IMR-90 (cell line): ENCODE results near the gene FRY. TPM values are rescaled to one million over a fixed set of nuclear protein-coding genes. Genes with fewer than 3 reads are reported as not detected.

Experiments used
- ATAC-seq: fragments of 200-7000 bp; cut with Tn5 transposase; 2 replicates; pipeline ENCODE4 v1.9.1; 2020; ENCODE audit warnings: low read depth, mild to moderate bottlenecking, moderate library complexity
- BruUV-seq: library from RNA; stranded (reverse); fragments of 400-500 nt; replicated peaks from 2 replicates; lab custom pipeline; 2021; lab: Mats Ljungman, UMichigan
- CTCF ChIA-PET: fragments of 300-600 bp; formaldehyde crosslinking; extraction: SDS; loops from one replicate; lab custom pipeline; 2021; ENCODE audit warnings: antibody characterized with exemption; lab: Yijun Ruan, JAX
- POLR2A ChIA-PET: fragments of 300-600 bp; sonication (Branson Sonifier 250); formaldehyde crosslinking; loops from one replicate; lab custom pipeline; 2022; ENCODE audit warnings: antibody characterized with exemption; ENCODE audit not compliant: unreplicated experiment; lab: Charles Lee
- DNase-seq: peaks from one replicate; pipeline ENCODE4 v3.0.0; 2013
- H2AFZ ChIP-seq: replicated peaks from 2 replicates; pipeline ENCODE3; 2013; ENCODE audit warnings: low read length, mild to moderate bottlenecking; ENCODE audit not compliant: poor library complexity
- H2AK5ac ChIP-seq: 2 replicates; pipeline ENCODE4 v1.6.1; 2013; ENCODE audit warnings: low read depth, low read length, inconsistent platforms
- H2AK9ac ChIP-seq: replicated peaks from 2 replicates; pipeline ENCODE3; 2013; ENCODE audit warnings: mild to moderate bottlenecking, low read depth, low read length, moderate library complexity; ENCODE audit not compliant: poor library complexity
- H2BK120ac ChIP-seq: 2 replicates; pipeline ENCODE4 v1.6.1; 2013; ENCODE audit warnings: low read depth, low read length, inconsistent platforms
- H2BK15ac ChIP-seq: 3 replicates; pipeline ENCODE4 v1.6.1; 2013; ENCODE audit warnings: low read depth, low read length, inconsistent platforms
- H2BK20ac ChIP-seq: 2 replicates; pipeline ENCODE4 v1.6.1; 2013; ENCODE audit warnings: low read depth, mild to moderate bottlenecking, inconsistent platforms, low read length, moderate library complexity
- H2BK5ac ChIP-seq: 2 replicates; pipeline ENCODE4 v1.6.1; 2013; ENCODE audit warnings: mild to moderate bottlenecking, low read depth, low read length, inconsistent platforms; ENCODE audit not compliant: poor library complexity, severe bottlenecking
- H3K14ac ChIP-seq: replicated peaks from 2 replicates; pipeline ENCODE4 v1.6.1; 2013; ENCODE audit warnings: low read depth, low read length, inconsistent platforms
- H3K18ac ChIP-seq: 2 replicates; pipeline ENCODE4 v1.6.1; 2013; ENCODE audit warnings: low read depth, low read length, control low read depth
- H3K23ac ChIP-seq: 2 replicates; pipeline ENCODE4 v1.6.1; 2013; ENCODE audit warnings: low read depth, low read length, inconsistent platforms
- H3K27ac ChIP-seq: 2 replicates; pipeline ENCODE4 v1.5.1; 2013; ENCODE audit warnings: mild to moderate bottlenecking, control low read depth, low read length; ENCODE audit not compliant: insufficient read depth
- H3K27me3 ChIP-seq: 2 replicates; pipeline ENCODE4 v1.6.1; 2013; ENCODE audit warnings: low read length; ENCODE audit not compliant: control insufficient read depth, insufficient read depth
- H3K36me3 ChIP-seq: 2 replicates; pipeline ENCODE4 v1.6.1; 2013; ENCODE audit warnings: low read length, mixed read lengths; ENCODE audit not compliant: control insufficient read depth, insufficient read depth
- H3K4ac ChIP-seq: 2 replicates; pipeline ENCODE4 v1.6.1; 2013; ENCODE audit warnings: low read depth, low read length, inconsistent platforms
- H3K4me1 ChIP-seq: 2 replicates; pipeline ENCODE4 v1.6.1; 2013; ENCODE audit warnings: low read length, mixed read lengths; ENCODE audit not compliant: control insufficient read depth, insufficient read depth
- H3K4me2 ChIP-seq: 2 replicates; pipeline ENCODE4 v1.6.1; 2013; ENCODE audit warnings: low read depth, mild to moderate bottlenecking, control low read depth, low read length, moderate library complexity
- H3K4me3 ChIP-seq: 2 replicates; pipeline ENCODE4 v1.5.1; 2013; ENCODE audit warnings: low read depth, mild to moderate bottlenecking, control low read depth, low read length, moderate library complexity; ENCODE audit not compliant: insufficient read depth
- H3K56ac ChIP-seq: 2 replicates; pipeline ENCODE4 v1.6.1; 2013; ENCODE audit warnings: low read length, inconsistent platforms; ENCODE audit not compliant: insufficient read depth; ENCODE audit errors: extremely low read depth
- H3K79me1 ChIP-seq, 2 experiments: 2 replicates each; pipeline ENCODE4 v1.6.1; 2013; ENCODE audit warnings: low read length in 2 of 2, inconsistent platforms in 1 of 2, low read depth in 1 of 2
- H3K9ac ChIP-seq: 2 replicates; pipeline ENCODE4 v1.6.1; 2013; ENCODE audit warnings: low read depth, low read length, control low read depth
- H3K9me1 ChIP-seq: 2 replicates; pipeline ENCODE4 v1.6.1; 2013; ENCODE audit warnings: low read length, inconsistent platforms; ENCODE audit not compliant: insufficient read depth
- H3K9me3 ChIP-seq: 2 replicates; pipeline ENCODE4 v1.6.1; 2013; ENCODE audit warnings: low read length; ENCODE audit not compliant: control insufficient read depth, insufficient read depth
- H4K20me1 ChIP-seq: 2 replicates; pipeline ENCODE4 v1.6.1; 2013; ENCODE audit warnings: low read length, inconsistent platforms; ENCODE audit not compliant: insufficient read depth
- H4K5ac ChIP-seq: 2 replicates; pipeline ENCODE4 v1.6.1; 2013; ENCODE audit warnings: mild to moderate bottlenecking, low read depth, low read length, control low read depth
- H4K8ac ChIP-seq, 2 experiments: 2 replicates each; pipeline ENCODE4 v1.6.1; 2013; ENCODE audit warnings: low read depth in 2 of 2, low read length in 2 of 2, control low read depth in 1 of 2, inconsistent platforms in 1 of 2
- H4K91ac ChIP-seq: 2 replicates; pipeline ENCODE4 v1.6.1; 2013; ENCODE audit warnings: low read depth, low read length, inconsistent platforms; ENCODE audit not compliant: insufficient read depth
- BHLHE40 ChIP-seq: fragments of 150-350 bp; IDR thresholded peaks from 2 replicates; pipeline ENCODE4 v1.6.1; 2016; ENCODE audit warnings: mild to moderate bottlenecking, low read depth, low read length
- CEBPB ChIP-seq: IDR thresholded peaks from 2 replicates; pipeline ENCODE4 v1.6.1; 2012; ENCODE audit warnings: low read depth, low read length, improper control_type of control experiment
- CTCF ChIP-seq: conservative IDR thresholded peaks from 2 replicates; pipeline ENCODE4 v1.5.1; 2012; ENCODE audit warnings: mild to moderate bottlenecking, low read depth, low read length, improper control_type of control experiment
- MAFK ChIP-seq: IDR thresholded peaks from 2 replicates; pipeline ENCODE4 v1.6.1; 2012; ENCODE audit warnings: low read depth, low read length, improper control_type of control experiment
- MAZ ChIP-seq: IDR thresholded peaks from 2 replicates; pipeline ENCODE4 v1.6.1; 2012; ENCODE audit warnings: low read depth, mild to moderate bottlenecking, low read length, improper control_type of control experiment, moderate library complexity, borderline replicate concordance
- MXI1 ChIP-seq: IDR thresholded peaks from 2 replicates; pipeline ENCODE4 v1.6.1; 2012; ENCODE audit warnings: low read depth, mild to moderate bottlenecking, low read length, moderate library complexity, borderline replicate concordance
- NFE2L2 ChIP-seq: fragments of 150-350 bp; IDR thresholded peaks from 2 replicates; pipeline ENCODE4 v1.6.1; 2016; ENCODE audit warnings: low read depth, mild to moderate bottlenecking, low read length
- POLR2A ChIP-seq: IDR thresholded peaks from 2 replicates; pipeline ENCODE4 v1.6.1; 2012; ENCODE audit warnings: mild to moderate bottlenecking, low read depth, low read length
- RAD21 ChIP-seq: IDR thresholded peaks from 2 replicates; pipeline ENCODE4 v1.6.1; 2012; ENCODE audit warnings: low read length, improper control_type of control experiment
- RCOR1 ChIP-seq: IDR thresholded peaks from 2 replicates; pipeline ENCODE4 v1.6.1; 2012; ENCODE audit warnings: mild to moderate bottlenecking, low read length, improper control_type of control experiment; ENCODE audit not compliant: insufficient replicate concordance
- RFX5 ChIP-seq: IDR thresholded peaks from 2 replicates; pipeline ENCODE4 v1.8.0; 2012; ENCODE audit warnings: low read depth, mild to moderate bottlenecking, low read length, moderate library complexity
- SMC3 ChIP-seq: fragments of 150-350 bp; IDR thresholded peaks from 2 replicates; pipeline ENCODE4 v1.6.1; 2016; ENCODE audit warnings: low read depth, mild to moderate bottlenecking, antibody characterized with exemption, low read length, moderate library complexity
- USF2 ChIP-seq: fragments of 150-350 bp; IDR thresholded peaks from 2 replicates; pipeline ENCODE4 v1.6.1; 2017; ENCODE audit warnings: mild to moderate bottlenecking, antibody characterized with exemption, low read length, low read depth
- WGBS, 2 experiments: methylation state at CpG; one replicate each; pipeline versions ENCODE4 v1.1.5 to v1.1.7; 2013; ENCODE audit warnings: missing lambda C conversion rate in 2 of 2; ENCODE audit not compliant: insufficient read length in 1 of 2; ENCODE audit errors: extremely low coverage in 2 of 2; 5-methylcytosine and 5-hydroxymethylcytosine counted together
- dilution Hi-C: fragments of 300-500 bp; cut with HindIII; formaldehyde crosslinking; loops from one replicate; pipeline ENCODE4 v1.14.3; 2018; ENCODE audit warnings: low sequenced_read_pairs; ENCODE audit not compliant: unreplicated experiment
- in situ Hi-C: fragments of 300-500 bp; cut with MboI; formaldehyde crosslinking; loops from 3 replicates; pipeline ENCODE4 v1.14.3; 2019; ENCODE audit warnings: low sequenced_read_pairs, inconsistent platforms, mixed read lengths
- intact Hi-C: fragments of 100-400 bp; cut with micrococcal nuclease; formaldehyde crosslinking; loops from 2 replicates; pipeline ENCODE4 v1.10.0; 2022
- polyA plus RNA-seq, 3 experiments: library from polyadenylated mRNA; depleted of rRNA; stranded (reverse); fragments of >200 nt; gene quantifications; 2 replicates each; pipeline ENCODE4 v1.2.3, GENCODE V29; 2012; ENCODE audit warnings: low replicate concordance in 1 of 3
- total RNA-seq: library from RNA; depleted of rRNA; stranded (reverse); fragments of >200 nt; gene quantifications from 2 replicates; pipeline ENCODE4 v1.2.3, GENCODE V29; 2012

The FRY gene
- total and polyA plus RNA-seq, 2 of the 4 experiments (the other 2 are of a cell fraction): 3.0 to 4.8 TPM

- Histone ChIP-seq H3K4me3 (no peak overlapping the region), H3K56ac (no peak overlapping the region), H3K14ac (no peak overlapping the region), H4K8ac (no peak overlapping the region), H2BK120ac (no peak overlapping the region), H3K4me1 (peaks cover 12% of the 10 kb centered on the region), H3K27ac (no peak overlapping the region), H3K9ac (no peak overlapping the region; the same call in 1 of the 2 replicates), H4K91ac (no peak overlapping the region), H2AK5ac (no peak overlapping the region), H2BK5ac (peak overlapping the region; percentile 25), H3K18ac (peak overlapping the region; percentile 94), H3K9me1 (peaks cover 5% of the 10 kb centered on the region; the same call in 1 of the 2 replicates), H3K27me3 (no peaks in the 10 kb centered on the region), H2BK15ac (no peak overlapping the region), H4K20me1 (no peaks in the 10 kb centered on the region), H3K23ac (no peak overlapping the region), H3K79me1 (peaks cover 0 to 19% of the 10 kb centered on the region in 2 experiments; a peak in 2 of 4 replicates), H2AK9ac (no peak overlapping the region), H2AFZ (no peak overlapping the region), H3K4me2 (peak overlapping the region; percentile 20), H3K9me3 (no peaks in the 10 kb centered on the region), H3K36me3 (no peaks in the 10 kb centered on the region), H3K4ac (no peak overlapping the region), H2BK20ac (no peak overlapping the region), H4K5ac (peak overlapping the region; percentile 19; the same call in 1 of the 2 replicates)
- no peak for TF ChIP-seq BHLHE40
- TF ChIP-seq POLR2A: no peak
- no peak for TF ChIP-seq CTCF
- TF ChIP-seq RCOR1: no peak
- no peak for TF ChIP-seq MAFK
- TF ChIP-seq RAD21: no peak
- no peak for TF ChIP-seq RFX5
- TF ChIP-seq NFE2L2: no peak
- TF ChIP-seq SMC3: no peak
- TF ChIP-seq MXI1: no peak
- TF ChIP-seq CEBPB: no peak
- no peak for TF ChIP-seq MAZ
- no peak for TF ChIP-seq USF2
- WGBS, 2 experiments: 86% methylated on average over 1 of the region's 3 CpGs; no CpG with 5 or more reads in 1 of the 2 experiments
- CTCF ChIA-PET: no interaction called here
- BruUV-seq: no TSS peak
- ATAC-seq (no peak), DNase-seq (peak; percentile 29)
- POLR2A ChIA-PET: interaction anchor here (0.6 kb wide), 1 partner anchor 67 kb away, joined by 9 read pairs; no protein-coding TSS in a partner anchor
- intact Hi-C loops (no loop called here), dilution Hi-C loops (no loop called here), in situ Hi-C loops (no loop called here)
These were observed 9.1 kb downstream of the FRY start for GRCh38 chr13:32040689-32041088.
